HG03025 (cell line): ENCODE results near the gene SIAH3.

Source experiments
- ATAC-seq: cut with Tn5 transposase; IDR thresholded peaks from one replicate; pipeline ENCODE4 v1.9.1; 2021; ENCODE audit warnings: mild to moderate bottlenecking, moderate library complexity; ENCODE audit not compliant: unreplicated experiment, low FRiP score

The SIAH3 gene

DNA sequence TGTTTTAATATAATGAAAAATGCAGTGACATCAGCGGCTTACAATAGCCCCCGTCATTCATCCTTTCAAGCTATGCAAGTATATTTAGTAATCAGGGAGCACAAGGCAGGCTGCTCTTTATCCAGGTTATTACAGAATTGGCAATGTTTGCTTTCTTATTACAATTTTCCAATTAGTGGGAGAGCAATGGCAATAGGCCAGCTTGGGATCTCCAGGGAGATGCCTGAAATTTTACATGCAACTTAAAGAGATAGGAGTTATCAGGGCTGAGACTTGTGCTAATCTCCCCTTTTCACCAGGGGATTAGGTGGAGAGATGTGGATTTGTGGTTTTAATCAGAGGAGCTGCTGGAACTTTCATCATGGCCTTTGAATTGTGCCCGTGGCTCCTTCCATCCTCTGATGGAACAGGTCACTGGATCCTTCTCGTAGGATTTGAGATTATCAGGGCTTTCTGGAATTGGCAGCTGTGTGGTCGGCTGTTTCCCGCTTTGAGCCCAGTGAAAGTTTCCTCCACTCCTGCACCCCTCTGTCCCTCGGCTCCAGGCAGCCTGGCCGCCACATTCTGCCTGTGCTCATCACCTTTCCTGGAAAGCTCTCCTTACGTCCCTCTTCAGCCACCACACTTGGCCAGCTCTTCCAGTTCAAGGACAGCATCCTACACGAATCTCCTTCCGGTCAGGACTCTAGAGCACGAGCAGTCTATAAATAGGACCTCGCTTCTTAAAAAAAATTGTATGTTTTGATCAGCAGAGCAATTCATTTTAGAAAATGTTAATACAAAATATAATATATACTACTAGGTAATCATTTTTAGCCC lies 102.4 kb downstream of the SIAH3 start:
- no peak for ATAC-seq

DNA sequence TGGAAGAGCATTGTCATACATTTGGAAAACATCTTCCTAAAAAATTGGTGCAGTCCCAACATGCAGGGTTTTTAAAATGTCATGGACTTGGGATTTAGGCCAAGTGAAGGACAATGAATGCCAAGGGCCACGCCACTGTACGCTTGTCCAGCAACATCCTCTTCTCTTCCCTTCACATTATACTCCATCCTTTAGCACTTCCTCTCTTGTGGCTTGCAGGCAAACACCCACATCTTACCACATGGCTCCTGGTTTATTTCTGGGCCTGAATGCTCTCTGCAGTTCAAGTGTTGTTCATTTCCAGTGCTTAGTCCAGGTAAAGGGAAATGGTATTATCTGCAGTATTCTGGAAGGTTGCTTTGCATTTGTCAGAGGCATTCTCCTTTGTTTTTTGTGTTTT lies 104.5 kb downstream of the SIAH3 start:
- ATAC-seq, result no peak

DNA sequence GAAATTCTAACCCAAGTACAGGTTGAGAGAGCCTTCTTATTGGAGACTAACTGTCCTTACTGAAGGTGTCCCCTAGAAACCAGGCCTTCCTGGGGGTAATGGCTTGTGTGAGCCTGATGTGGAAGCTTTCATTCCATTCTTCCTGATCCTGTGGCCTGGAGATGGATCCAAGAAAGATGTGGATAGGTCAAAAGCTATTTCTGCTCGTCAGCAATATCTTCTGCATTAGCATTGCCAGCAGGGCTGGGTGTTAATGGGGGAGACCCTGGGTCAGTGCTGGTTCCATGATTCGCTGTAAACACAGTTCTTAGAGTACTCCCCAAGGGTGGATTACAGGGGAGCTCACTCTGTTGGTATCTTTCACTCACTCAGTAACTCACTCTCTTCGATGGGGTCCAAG lies 106.6 kb downstream of the SIAH3 start:
- ATAC-seq, result no peak

DNA sequence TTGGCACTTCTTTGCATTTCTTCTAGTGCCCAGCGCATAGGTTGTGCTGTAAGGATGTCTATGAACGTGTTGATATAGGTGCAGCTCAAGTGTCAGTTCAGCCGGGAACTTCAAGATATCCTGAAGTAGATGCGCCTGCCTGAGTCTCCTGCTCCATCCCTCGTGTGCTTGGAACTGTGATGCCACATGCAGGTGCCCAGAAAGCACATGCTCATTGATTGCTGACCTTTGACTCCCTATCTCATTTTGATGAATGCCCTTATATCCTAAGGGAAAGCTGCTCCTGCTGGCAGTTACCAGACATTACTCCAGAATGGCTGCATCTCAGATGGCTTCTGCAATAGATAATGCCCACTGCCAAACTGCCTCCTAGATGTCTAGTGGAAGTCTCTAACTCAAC lies 108.6 kb downstream of the SIAH3 start:
- no peak for ATAC-seq

DNA sequence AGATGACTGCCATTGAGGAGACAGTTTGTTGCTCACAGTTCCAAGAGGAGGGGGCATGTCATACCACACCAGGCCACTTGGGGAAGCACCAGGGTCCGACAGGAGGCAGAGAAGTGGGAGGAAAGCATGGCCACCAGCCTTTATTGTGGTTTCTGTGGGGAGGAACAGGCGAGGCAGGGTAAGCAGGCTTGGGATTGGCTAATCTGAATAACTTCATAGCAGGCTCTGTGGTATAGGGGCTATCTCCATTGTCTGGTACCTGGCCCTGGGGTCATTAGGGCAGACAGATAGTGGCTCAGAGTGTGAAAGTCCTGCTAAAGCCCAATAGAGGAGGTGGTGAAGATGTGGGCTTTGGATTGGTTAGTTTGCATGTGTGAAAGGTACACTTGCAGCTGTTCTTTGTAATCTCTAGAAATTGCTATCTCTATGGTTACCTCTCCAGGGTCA lies 114.0 kb downstream of the SIAH3 start:
- ATAC-seq, result no peak

DNA sequence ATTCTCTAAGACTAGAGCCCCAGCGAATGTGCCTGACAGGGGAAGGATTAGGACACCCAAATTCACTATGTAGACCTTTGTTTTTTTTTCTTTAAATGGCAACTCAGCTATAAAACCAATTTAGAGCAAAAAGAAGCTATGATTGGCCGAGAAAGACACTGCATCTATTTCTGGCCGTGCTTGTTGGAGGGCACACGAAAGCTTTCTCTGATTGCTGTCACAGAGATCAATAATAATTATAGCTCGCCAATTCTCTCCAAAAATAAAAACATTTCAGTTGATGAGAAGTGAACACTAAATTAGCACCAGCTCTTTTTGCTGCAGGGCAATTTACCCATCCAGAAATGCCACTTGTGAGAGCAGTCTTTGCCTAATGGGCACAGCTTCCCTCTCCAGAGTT lies 118.2 kb downstream of the SIAH3 start:
- ATAC-seq, result no peak

DNA sequence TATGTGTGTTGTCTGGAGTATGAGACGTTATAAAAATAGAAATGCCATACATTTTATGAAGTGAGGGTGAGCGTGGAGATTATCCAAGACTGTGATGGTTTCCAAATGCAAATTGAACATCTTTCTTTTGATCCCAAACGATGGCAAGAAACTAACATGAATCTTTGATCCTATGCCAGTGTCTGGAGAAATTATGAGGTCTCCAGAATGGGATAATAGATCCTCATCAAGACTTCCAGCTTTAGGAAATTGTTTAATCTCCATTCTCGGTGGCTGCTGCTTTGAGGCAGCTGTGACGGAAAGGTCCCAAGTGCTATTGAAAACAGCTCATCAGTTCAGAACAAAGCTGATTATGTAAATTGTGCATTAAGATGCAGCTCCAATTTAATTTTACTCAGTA lies 118.6 kb downstream of the SIAH3 start:
- no peak for ATAC-seq

DNA sequence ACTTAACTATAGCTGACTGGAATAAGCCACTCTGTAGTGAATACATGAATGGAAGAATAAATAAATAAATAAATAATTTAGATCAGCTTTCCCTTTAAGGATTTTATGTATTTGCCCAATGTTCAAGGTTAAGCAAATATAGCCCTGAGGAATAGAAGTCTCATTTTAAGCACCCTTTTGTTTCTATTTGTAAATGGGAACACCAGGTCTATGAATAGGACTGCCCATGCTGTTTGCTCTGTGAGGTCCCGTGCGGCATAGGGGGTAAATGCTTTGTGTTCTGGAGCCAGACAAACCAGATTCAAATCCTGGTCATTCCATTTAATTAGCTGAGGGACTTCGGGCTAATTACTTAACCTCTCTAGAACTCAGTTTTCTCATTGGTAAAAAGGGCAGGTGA lies 120.1 kb downstream of the SIAH3 start:
- ATAC-seq, result no peak

DNA sequence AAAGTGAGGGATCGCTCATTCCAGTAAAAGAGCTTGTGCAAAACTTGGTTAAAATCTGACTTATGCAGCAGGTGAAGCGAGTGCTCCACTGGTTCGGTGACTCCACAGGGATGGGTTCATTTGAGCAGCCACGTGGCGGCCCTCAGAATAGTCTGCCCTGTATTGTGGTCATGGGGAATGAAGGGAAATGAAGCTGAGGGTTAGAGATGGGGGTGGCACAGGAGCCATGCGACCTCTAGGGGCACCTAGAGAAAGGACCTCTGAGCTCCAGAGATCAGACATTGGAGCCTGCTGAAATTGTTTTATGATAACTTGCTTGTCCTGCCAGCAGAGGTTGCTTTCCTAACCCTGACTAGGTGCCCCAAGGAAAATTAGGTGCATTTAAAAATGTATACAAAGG lies 122.8 kb downstream of the SIAH3 start:
- ATAC-seq, result no peak
